Trophoblast cell (in vitro differentiated cells and primary cell): ENCODE results near the gene RBP4. TPM values are rescaled to one million over a fixed set of nuclear protein-coding genes. Genes with fewer than 3 reads are reported as not detected.

Experiments used
- DNase-seq, 2 donors: peaks; one replicate each; pipeline ENCODE4 v3.0.0-alpha.2; 2016
- H2AFZ ChIP-seq: 2 replicates; pipeline ENCODE4 v1.6.1; 2013; ENCODE audit warnings: low read length, moderate library complexity, mild to moderate bottlenecking; ENCODE audit not compliant: insufficient read depth, poor library complexity
- H2AK5ac ChIP-seq: 2 replicates; pipeline ENCODE4 v1.6.1; 2013; ENCODE audit warnings: mild to moderate bottlenecking, low read length
- H2BK120ac ChIP-seq: 2 replicates; pipeline ENCODE4 v1.6.1; 2013; ENCODE audit warnings: low read length, mild to moderate bottlenecking, moderate library complexity; ENCODE audit not compliant: insufficient read depth, poor library complexity
- H2BK12ac ChIP-seq: 2 replicates; pipeline ENCODE4 v1.6.1; 2013; ENCODE audit warnings: mild to moderate bottlenecking, low read length, moderate library complexity
- H2BK5ac ChIP-seq: 2 replicates; pipeline ENCODE4 v1.6.1; 2013; ENCODE audit warnings: low read length, low read depth, moderate library complexity, mild to moderate bottlenecking; ENCODE audit not compliant: poor library complexity
- H3K14ac ChIP-seq: 2 replicates; pipeline ENCODE4 v1.6.1; 2013; ENCODE audit warnings: mild to moderate bottlenecking, low read length
- H3K18ac ChIP-seq: 2 replicates; pipeline ENCODE4 v1.6.1; 2013; ENCODE audit warnings: mild to moderate bottlenecking, low read length
- H3K23ac ChIP-seq: 2 replicates; pipeline ENCODE4 v1.6.1; 2013; ENCODE audit warnings: low read length
- H3K27ac ChIP-seq: 2 replicates; pipeline ENCODE4 v1.5.1; 2013; ENCODE audit warnings: low read depth, mild to moderate bottlenecking, inconsistent platforms, low read length, moderate library complexity
- H3K27me3 ChIP-seq: 2 replicates; pipeline ENCODE4 v1.6.1; 2013; ENCODE audit warnings: inconsistent platforms, mild to moderate bottlenecking, low read length, moderate library complexity; ENCODE audit not compliant: insufficient read depth
- H3K36me3 ChIP-seq, 2 experiments: 1 replicate in 1 of 2; 2 replicates in 1 of 2; pipeline ENCODE4 v1.6.1; 2013; ENCODE audit warnings: low read length in 2 of 2, mild to moderate bottlenecking in 2 of 2, moderate library complexity in 1 of 2; ENCODE audit not compliant: insufficient read depth in 2 of 2, control insufficient read depth in 1 of 2
- H3K4ac ChIP-seq: 2 replicates; pipeline ENCODE4 v1.6.1; 2013; ENCODE audit warnings: low read depth, mild to moderate bottlenecking, low read length, moderate library complexity
- H3K4me1 ChIP-seq, 2 experiments: 1 replicate in 1 of 2; 2 replicates in 1 of 2; pipeline ENCODE4 v1.6.1; 2013; ENCODE audit warnings: low read length in 2 of 2, mild to moderate bottlenecking in 2 of 2, moderate library complexity in 1 of 2; ENCODE audit not compliant: insufficient read depth in 2 of 2, control insufficient read depth in 1 of 2
- H3K4me2 ChIP-seq: 2 replicates; pipeline ENCODE4 v1.6.1; 2013; ENCODE audit warnings: inconsistent platforms, mild to moderate bottlenecking, low read length, moderate library complexity
- H3K4me3 ChIP-seq: 2 replicates; pipeline ENCODE4 v1.5.1; 2013; ENCODE audit warnings: mild to moderate bottlenecking, low read depth, low read length, inconsistent platforms
- H3K79me1 ChIP-seq: one replicate; pipeline ENCODE4 v1.6.1; 2013; ENCODE audit warnings: low read length
- H3K79me2 ChIP-seq: 2 replicates; pipeline ENCODE4 v1.6.1; 2013; ENCODE audit warnings: low read length, mild to moderate bottlenecking; ENCODE audit not compliant: control insufficient read depth, insufficient read depth, poor library complexity
- H3K9ac ChIP-seq: 2 replicates; pipeline ENCODE4 v1.6.1; 2013; ENCODE audit warnings: mild to moderate bottlenecking, low read length
- H3K9me3 ChIP-seq: 2 replicates; pipeline ENCODE4 v1.6.1; 2013; ENCODE audit warnings: low read depth, mild to moderate bottlenecking, control low read depth, inconsistent platforms, low read length; ENCODE audit not compliant: insufficient read depth
- H4K12ac ChIP-seq: 2 replicates; pipeline ENCODE4 v1.6.1; 2013; ENCODE audit warnings: low read depth, mild to moderate bottlenecking, low read length, moderate library complexity
- H4K8ac ChIP-seq: 2 replicates; pipeline ENCODE4 v1.6.1; 2013; ENCODE audit warnings: low read depth, mild to moderate bottlenecking, low read length, moderate library complexity
- H4K91ac ChIP-seq: one replicate; pipeline ENCODE4 v1.6.1; 2013; ENCODE audit warnings: low read depth, mild to moderate bottlenecking, low read length, moderate library complexity
- WGBS: extraction: QIAGEN DNeasy Blood & Tissue Kit; methylation state at CpG from one replicate; pipeline ENCODE4 v1.1.7; 2013; ENCODE audit warnings: missing lambda C conversion rate; ENCODE audit not compliant: insufficient read length, insufficient coverage; ENCODE audit errors: extremely low coverage; 5-methylcytosine and 5-hydroxymethylcytosine counted together
- polyA plus RNA-seq: library from polyadenylated mRNA; stranded (reverse); fragments of 200-250 nt; gene quantifications from 2 replicates; pipeline ENCODE4 v1.2.3, GENCODE V29; 2013

Gene RBP4
- 1.8 and 2.0 TPM in 2 replicates for polyA plus RNA-seq

GRCh38 chr10:93601146-93601773, at the start of gene RBP4:
Gene RBP4, minus strand, starts transcription at chr10:93601235. Its CDS starts 207 bp downstream, at chr10:93601028.
- Histone ChIP-seq H4K12ac (no peak within 1 kb of the TSS), H4K8ac (no peak within 1 kb of the TSS), H2BK12ac (no peak within 1 kb of the TSS), H3K9me3 (peaks cover 5% of the 10 kb centered on the region), H4K91ac (no peak within 1 kb of the TSS), H3K9ac (no peak within 1 kb of the TSS), H3K79me1 (no peaks in the 10 kb centered on the region), H3K23ac (no peak within 1 kb of the TSS), H3K27me3 (peaks cover 26% of the 10 kb centered on the region), H3K36me3 (no peaks in the 10 kb centered on the region), H2BK120ac (no peak within 1 kb of the TSS), H3K27ac (no peak within 1 kb of the TSS), H2AFZ (no peak within 1 kb of the TSS), H3K4me2 (peak within 1 kb of the TSS; percentile 93), H3K4me3 (peak within 1 kb of the TSS; percentile 66), H2AK5ac (no peak within 1 kb of the TSS), H3K18ac (no peak within 1 kb of the TSS), H3K4me1 (peaks cover 11 to 13% of the 10 kb centered on the region in 2 experiments), H2BK5ac (no peak within 1 kb of the TSS), H3K79me2 (no peaks in the 10 kb centered on the region), H3K14ac (no peak within 1 kb of the TSS), H3K4ac (no peak within 1 kb of the TSS)
- no CpG with 5 or more reads among the region's 63 CpGs for WGBS
- DNase-seq = peak in 1 of 2 donors; percentile 41

- Histone ChIP-seq H2BK120ac (no peak overlapping the region), H2AK5ac (no peak overlapping the region), H3K4ac (no peak overlapping the region), H4K12ac (no peak overlapping the region), H2BK5ac (no peak overlapping the region), H3K23ac (no peak overlapping the region), H3K27ac (no peak overlapping the region), H4K8ac (no peak overlapping the region), H3K4me2 (no peak overlapping the region), H3K27me3 (no peaks in the 10 kb centered on the region), H3K9me3 (no peaks in the 10 kb centered on the region), H3K18ac (no peak overlapping the region), H3K79me1 (no peaks in the 10 kb centered on the region), H3K36me3 (no peaks in the 10 kb centered on the region), H3K14ac (no peak overlapping the region), H3K4me1 (no peaks in the 10 kb centered on the region), H3K4me3 (no peak overlapping the region), H3K9ac (no peak overlapping the region), H2BK12ac (no peak overlapping the region), H2AFZ (no peak overlapping the region), H3K79me2 (no peaks in the 10 kb centered on the region), H4K91ac (no peak overlapping the region)
- no peak for DNase-seq
- no CpG with 5 or more reads among the region's 7 CpGs for WGBS
Observed at GRCh38 chr10:93639791-93640190, 38.8 kb upstream of the RBP4 start.

DNA sequence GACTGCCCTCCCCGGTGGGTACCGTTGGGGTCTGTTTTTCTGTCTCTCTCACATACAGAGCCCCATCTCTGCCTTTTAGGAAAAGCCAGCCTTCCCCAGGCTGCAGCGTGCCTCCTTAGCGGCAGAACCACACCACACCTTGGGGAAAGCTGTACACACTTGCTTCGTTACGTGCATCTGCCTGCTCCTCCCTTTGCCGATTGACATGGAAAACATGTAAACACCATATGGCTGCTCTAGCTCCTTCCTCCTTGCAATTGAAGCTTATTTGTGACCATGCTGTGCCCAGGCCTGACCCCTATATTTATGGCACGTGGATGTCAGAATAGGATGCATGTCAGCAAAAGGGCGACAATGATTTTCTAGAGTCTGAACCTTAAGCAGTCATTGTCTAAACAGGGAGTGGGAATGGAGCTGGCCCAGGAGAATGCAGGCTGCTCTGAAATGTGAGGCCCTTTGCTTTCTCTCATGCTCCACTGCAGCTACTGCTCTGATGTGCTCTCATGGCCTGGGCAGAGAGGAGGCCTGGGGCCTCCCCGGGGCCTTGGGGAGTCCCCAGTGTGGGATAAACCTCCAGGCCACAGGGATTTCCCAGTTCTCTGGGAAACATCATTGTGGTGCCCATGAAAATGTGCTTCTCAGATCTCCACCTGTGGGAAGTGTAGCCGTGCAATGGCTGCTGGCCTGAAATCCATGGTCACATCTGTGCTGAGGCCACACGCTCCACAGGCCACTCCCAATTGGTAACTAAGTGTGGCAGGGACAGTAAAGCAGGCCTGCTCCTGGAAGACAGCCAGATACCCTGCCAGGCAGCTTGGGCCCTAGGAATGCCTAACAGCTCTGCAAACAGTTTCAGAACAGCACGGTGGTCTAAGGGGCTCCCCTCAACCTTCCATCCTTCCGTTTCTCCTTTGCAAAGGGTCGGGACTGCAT, 29.9 kb upstream of the RBP4 start:
- Histone ChIP-seq H2AFZ (no peak overlapping the region), H3K4me2 (no peak overlapping the region), H3K27me3 (no peaks in the 10 kb centered on the region), H3K79me2 (no peaks in the 10 kb centered on the region), H3K9ac (no peak overlapping the region), H3K9me3 (no peaks in the 10 kb centered on the region), H3K23ac (no peak overlapping the region), H2BK12ac (no peak overlapping the region), H3K4ac (no peak overlapping the region), H3K4me1 (no peaks in the 10 kb centered on the region), H3K79me1 (no peaks in the 10 kb centered on the region), H3K4me3 (no peak overlapping the region), H3K14ac (no peak overlapping the region), H4K91ac (no peak overlapping the region), H3K36me3 (no peaks in the 10 kb centered on the region), H3K27ac (no peak overlapping the region), H2BK5ac (no peak overlapping the region), H2BK120ac (no peak overlapping the region), H4K12ac (no peak overlapping the region), H4K8ac (no peak overlapping the region), H2AK5ac (no peak overlapping the region), H3K18ac (no peak overlapping the region)
- no CpG with 5 or more reads among the region's 15 CpGs for WGBS
- DNase-seq = no peak

GRCh38 chr10:93629647-93630305, 28.7 kb upstream of the RBP4 start:
- Histone ChIP-seq H3K27me3 (no peaks in the 10 kb centered on the region), H3K23ac (no peak overlapping the region), H3K9ac (no peak overlapping the region), H3K79me2 (no peaks in the 10 kb centered on the region), H3K27ac (no peak overlapping the region), H3K4me2 (no peak overlapping the region), H3K9me3 (no peaks in the 10 kb centered on the region), H3K4me3 (no peak overlapping the region), H3K79me1 (no peaks in the 10 kb centered on the region), H2AK5ac (no peak overlapping the region), H2AFZ (no peak overlapping the region), H2BK120ac (no peak overlapping the region), H4K12ac (no peak overlapping the region), H3K36me3 (no peaks in the 10 kb centered on the region), H4K8ac (no peak overlapping the region), H3K4ac (no peak overlapping the region), H2BK12ac (no peak overlapping the region), H3K14ac (no peak overlapping the region), H3K4me1 (no peaks in the 10 kb centered on the region), H2BK5ac (no peak overlapping the region), H4K91ac (no peak overlapping the region), H3K18ac (no peak overlapping the region)
- no peak for DNase-seq
- no CpG with 5 or more reads among the region's 7 CpGs for WGBS
